ENCODE data around the gene NEDD4L. TPM values are rescaled to one million over a fixed set of nuclear protein-coding genes. Genes with fewer than 3 reads are reported as not detected.
"Not testable (repeated sequence)": the region's sequence is repeated elsewhere in the genome, so short reads cannot be mapped to it uniquely, and the experiment has no call there.

Gene NEDD4L
- total RNA-seq, 1 experiment from 2014 or later = 39.1 TPM

GRCh38 chr18:58253318-58253717, 209.3 kb downstream of the NEDD4L start:
- in situ Hi-C loops (cut with HindIII; ENCODE audit: low pct_unique_long_range_greater_than_20kb, low sequenced_read_pairs) = no loop called here
- DNase-seq (ENCODE audit: low read depth) = no peak

DNA sequence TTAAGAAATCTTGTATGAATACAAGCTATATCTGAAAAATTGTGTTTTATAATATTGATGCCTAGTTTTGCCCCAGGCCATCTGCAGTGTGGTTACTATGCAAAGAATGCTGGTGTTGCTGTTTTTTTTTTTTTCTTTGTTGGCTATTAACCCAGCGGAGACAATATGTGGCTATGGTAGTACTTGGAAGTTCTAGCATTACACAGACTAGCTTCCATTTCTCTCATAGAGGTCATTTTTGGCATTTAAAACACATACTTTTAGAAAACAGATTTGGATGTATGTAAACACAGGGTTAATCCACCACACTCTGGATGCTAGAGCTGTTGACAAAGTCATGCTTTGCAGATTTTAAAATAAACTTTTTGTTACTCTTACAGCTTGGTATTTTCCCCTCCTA, 209.8 kb downstream of the NEDD4L start:
- in situ Hi-C loops (cut with HindIII; ENCODE audit: low pct_unique_long_range_greater_than_20kb, low sequenced_read_pairs) = no loop called here
- DNase-seq (ENCODE audit: low read depth) = no peak

DNA sequence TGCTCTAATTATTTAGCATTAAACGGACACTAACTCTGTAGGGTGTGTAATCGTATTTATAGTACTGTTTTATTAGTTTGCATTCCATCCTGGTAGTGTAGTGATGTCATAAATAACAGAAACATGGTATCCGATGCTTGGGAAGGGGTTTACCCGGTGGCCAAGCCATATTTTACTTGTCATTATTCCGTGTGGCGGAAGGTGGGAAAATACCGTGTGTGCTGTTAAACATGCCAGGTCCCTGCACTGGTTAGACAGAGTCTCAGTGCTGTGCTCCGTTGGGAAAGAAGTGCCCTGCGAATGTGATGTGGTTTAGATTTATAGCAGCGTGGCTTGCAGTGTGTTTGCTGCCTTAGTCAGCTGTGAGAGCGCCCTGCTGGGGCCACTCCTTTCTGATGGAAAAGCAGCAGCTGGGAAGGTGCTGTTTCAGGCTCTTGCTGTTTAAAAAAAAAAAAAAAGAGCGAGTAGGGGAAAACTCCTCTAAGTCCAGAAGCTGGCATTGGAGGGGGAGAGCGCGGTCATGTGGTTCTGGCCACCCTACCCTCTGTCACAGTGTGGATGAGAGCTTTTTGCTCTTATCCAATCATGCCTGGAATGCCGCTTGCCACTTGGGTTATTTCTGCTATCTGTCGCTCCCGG, 211.0 kb downstream of the NEDD4L start:
- in situ Hi-C loops (cut with HindIII; ENCODE audit: low pct_unique_long_range_greater_than_20kb, low sequenced_read_pairs) = no loop called here
- DNase-seq (ENCODE audit: low read depth) = peak; percentile 45

GRCh38 chr18:58255701-58256311, 211.8 kb downstream of the NEDD4L start:
- in situ Hi-C loops (cut with HindIII; ENCODE audit: low pct_unique_long_range_greater_than_20kb, low sequenced_read_pairs) = no loop called here
- DNase-seq (ENCODE audit: low read depth) = no peak

DNA sequence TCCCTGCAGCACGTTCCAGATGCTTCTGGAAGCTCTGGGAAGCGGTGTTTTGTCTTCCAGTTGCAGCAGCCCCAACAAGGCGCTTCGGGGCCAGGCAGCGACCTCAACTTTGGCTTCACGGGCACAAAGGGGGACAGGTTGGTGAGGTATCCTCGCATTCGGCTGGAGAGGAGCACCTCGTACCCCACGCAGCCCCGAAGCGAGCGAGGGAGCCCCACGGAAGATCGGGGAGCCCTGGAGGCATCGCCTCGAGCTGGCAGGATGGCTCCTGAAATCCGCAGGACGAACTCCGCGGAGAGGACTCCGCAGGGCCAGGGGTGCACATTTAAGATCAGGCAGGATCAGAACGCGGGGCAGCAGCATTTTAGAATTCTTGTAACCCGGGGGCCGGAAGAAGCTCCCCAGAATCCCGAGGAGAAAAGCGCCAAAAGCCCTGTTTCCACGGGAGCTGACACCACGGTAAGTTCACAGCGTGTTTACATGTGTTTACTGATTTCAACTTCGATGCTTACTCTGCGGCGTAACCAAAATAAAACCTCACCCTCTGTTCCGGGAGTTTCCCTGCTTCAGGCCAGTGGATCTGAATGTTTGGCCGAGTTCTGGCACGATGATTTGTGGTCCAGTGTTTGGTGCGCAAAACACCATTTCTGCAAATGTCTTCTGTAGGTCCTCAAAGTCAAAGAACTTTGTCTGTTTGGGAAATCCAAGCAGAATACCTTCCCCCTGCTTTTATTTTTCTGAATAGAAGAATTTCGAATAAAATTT, 212.5 kb downstream of the NEDD4L start:
- in situ Hi-C loops (cut with HindIII; ENCODE audit: low pct_unique_long_range_greater_than_20kb, low sequenced_read_pairs) = no loop called here
- no peak for DNase-seq (ENCODE audit: low read depth)

- in situ Hi-C loops (cut with HindIII; ENCODE audit: low pct_unique_long_range_greater_than_20kb, low sequenced_read_pairs) = no loop called here
- peak; percentile 56 for DNase-seq (ENCODE audit: low read depth)
These were observed 213.4 kb downstream of the NEDD4L start for GRCh38 chr18:58257461-58257860.

DNA sequence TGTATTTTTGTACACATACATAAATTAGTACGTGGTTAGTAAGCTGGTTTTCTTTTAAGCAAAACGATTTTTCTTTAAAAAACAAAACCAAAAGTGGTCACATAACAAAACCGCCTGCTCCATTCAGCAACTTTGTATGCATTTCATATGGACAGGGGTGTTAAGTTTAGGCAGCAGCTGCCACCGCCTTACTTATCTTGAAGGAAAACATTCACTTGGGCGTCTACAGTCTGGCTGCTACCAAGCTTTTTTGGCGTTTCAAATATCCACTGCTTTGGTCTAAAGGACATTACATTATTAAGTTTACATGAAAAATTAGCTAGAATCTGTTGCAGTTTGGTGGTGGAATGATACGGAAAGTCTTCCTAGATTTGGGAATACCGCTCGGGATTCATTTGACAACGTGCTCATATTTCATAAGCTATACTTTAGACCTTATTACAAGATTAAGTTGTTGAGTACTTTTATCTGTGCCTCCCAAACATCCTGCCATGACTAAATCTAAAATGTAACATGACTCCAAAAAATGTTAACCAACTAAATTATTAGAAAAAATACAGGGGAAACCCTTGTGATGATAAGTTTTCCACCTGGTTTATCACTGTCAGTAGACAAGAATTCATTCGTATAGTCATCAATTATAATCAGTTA, 214.8 kb downstream of the NEDD4L start:
- DNase-seq (ENCODE audit: low read depth) = no peak

DNA sequence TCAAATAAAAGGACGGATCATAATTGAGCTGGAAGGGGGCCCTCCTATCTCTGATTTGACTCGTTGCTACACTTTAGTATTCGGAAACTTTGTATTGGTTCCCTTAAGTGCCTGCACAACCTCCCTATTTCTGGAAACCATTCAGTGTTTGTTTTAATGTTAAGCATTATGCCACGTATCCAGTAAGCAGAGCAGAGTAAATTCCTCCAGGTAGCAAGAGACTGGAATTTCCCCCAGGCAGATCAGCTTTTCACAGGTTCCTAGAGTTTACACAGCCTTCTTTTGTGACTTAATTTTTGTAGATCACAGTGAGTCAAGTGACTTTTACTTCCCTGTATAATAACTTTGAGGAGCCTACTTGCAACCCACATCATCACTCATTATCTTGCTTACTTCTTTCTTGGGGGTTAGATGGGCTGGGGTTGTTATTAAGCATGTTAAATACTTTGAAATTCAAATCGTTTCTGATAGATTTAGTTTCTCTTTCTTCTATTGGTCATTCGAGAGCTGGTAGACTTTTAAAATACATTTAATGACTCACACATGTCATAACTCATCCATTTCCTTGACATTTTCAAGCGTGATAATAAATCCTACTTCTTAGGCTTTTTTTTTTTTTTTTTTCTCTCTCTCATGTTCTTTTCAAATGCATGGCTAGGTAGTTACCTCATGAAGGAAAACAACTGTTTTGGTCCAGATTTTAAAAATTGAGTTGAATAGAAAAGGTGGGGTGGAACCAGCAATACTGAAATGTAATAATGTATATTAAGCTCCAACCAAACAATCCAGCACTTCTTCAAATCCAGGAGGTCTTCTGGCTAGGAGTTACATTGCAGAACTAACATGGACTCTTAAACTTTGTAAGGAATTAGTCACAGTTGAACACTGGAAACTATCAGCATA, 219.3 kb downstream of the NEDD4L start:
- in situ Hi-C loops (cut with HindIII; ENCODE audit: low pct_unique_long_range_greater_than_20kb, low sequenced_read_pairs) = no loop called here
- DNase-seq (ENCODE audit: low read depth) = peak; percentile 65

More for the DNA sequence above, 214.8 kb downstream of the NEDD4L start:
- in situ Hi-C loops (cut with HindIII; ENCODE audit: low pct_unique_long_range_greater_than_20kb, low sequenced_read_pairs) = no loop called here

GRCh38 chr18:58264075-58264474, 220.0 kb downstream of the NEDD4L start:
- in situ Hi-C loops (cut with HindIII; ENCODE audit: low pct_unique_long_range_greater_than_20kb, low sequenced_read_pairs) = no loop called here
- no peak for DNase-seq (ENCODE audit: low read depth)

GRCh38 chr18:58264840-58265239, 220.8 kb downstream of the NEDD4L start:
- no peak for DNase-seq (ENCODE audit: low read depth)
- in situ Hi-C loops (cut with HindIII; ENCODE audit: low pct_unique_long_range_greater_than_20kb, low sequenced_read_pairs) = no loop called here

DNA sequence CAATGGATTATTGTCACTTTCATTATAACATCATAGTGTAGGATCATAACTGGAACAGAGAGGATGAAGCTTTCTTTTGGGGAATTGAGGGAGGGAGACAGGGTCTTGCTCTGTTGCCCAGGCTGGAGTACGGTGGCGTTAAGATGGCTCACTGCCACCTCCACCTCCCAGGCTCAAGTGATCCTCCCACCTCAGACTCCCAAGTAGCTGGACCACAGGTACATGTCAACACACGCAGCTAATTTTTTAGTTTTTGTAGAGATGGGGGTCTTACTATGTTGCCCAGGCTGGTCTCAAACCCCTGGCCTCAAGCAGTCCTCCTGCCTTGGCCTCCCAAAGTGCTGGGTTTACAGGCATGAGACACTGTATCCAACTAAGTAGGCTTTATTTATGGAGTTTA, 221.5 kb downstream of the NEDD4L start:
- in situ Hi-C loops (cut with HindIII; ENCODE audit: low pct_unique_long_range_greater_than_20kb, low sequenced_read_pairs) = not testable (repeated sequence)

DNA sequence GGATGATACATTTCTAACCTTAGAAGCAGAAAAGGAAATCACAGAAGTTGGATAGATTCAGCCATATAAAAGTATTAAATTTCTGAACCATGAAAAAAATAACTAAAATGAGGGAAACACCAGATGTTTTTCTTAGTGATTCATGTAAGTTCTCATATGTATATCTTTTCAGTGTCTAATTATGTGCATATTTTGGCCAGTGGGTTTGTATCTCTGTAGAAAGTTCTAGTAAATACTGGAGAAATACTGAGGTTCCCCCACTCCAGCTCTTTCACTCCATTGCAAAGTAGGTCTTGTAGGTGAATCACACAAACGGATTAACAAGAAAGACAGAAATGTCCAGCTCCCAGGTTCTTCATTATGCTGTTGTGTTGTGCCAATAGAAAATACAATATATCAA, 222.3 kb downstream of the NEDD4L start:
- in situ Hi-C loops (cut with HindIII; ENCODE audit: low pct_unique_long_range_greater_than_20kb, low sequenced_read_pairs) = no loop called here
- no peak for DNase-seq (ENCODE audit: low read depth)

More for the DNA sequence above, 221.5 kb downstream of the NEDD4L start:
- not testable (repeated sequence) for DNase-seq (ENCODE audit: low read depth)

DNA sequence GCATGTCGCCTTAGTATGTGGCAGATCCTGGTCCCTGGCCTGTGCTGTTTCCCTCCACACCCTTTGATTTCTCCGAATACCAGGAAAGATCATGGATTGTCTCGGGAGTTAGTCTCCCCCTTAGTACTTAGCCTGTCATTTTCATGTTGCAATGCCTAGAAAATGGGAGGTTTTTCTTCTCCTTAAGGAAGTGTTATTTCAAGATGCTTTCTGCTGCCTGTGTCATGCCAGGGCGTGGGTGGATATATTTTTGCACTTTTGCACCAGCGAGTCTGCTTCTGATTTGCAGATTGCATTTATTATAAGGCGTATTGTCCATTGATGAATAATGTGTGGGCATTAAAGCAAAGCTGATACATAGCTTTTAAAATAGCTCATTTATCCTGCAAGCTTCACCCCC, 223.5 kb downstream of the NEDD4L start:
- no peak for DNase-seq (ENCODE audit: low read depth)
- in situ Hi-C loops (cut with HindIII; ENCODE audit: low pct_unique_long_range_greater_than_20kb, low sequenced_read_pairs) = no loop called here

GRCh38 chr18:58268849-58269248, 224.8 kb downstream of the NEDD4L start:
- DNase-seq (ENCODE audit: low read depth) = peak; percentile 46
- in situ Hi-C loops (cut with HindIII; ENCODE audit: low pct_unique_long_range_greater_than_20kb, low sequenced_read_pairs) = no loop called here

GRCh38 chr18:58269931-58270330, 225.9 kb downstream of the NEDD4L start:
- in situ Hi-C loops (cut with HindIII; ENCODE audit: low pct_unique_long_range_greater_than_20kb, low sequenced_read_pairs) = no loop called here
- peak; percentile 30 for DNase-seq (ENCODE audit: low read depth)

DNA sequence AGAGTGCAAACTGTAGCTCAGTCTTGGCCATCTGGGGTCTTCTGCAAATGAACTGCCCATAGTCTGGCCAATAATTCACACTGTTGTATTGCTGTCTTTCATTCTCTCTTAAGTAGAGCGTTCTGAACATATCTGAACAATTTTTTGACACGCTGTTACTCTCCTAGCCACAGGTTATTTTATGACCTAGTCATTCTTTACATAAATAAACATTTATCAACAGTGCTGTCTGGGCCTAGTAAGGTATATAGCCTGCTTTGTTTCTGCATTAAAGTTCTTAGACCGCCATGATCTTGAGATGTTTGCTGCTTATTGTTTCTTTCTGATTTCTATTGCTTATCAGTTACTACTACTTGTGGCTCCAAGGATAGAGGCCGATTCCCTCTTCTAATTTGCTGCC, 226.4 kb downstream of the NEDD4L start:
- in situ Hi-C loops (cut with HindIII; ENCODE audit: low pct_unique_long_range_greater_than_20kb, low sequenced_read_pairs) = no loop called here
- no peak for DNase-seq (ENCODE audit: low read depth)

- in situ Hi-C loops (cut with HindIII; ENCODE audit: low pct_unique_long_range_greater_than_20kb, low sequenced_read_pairs) = no loop called here
- no peak for DNase-seq (ENCODE audit: low read depth)
These were observed 227.7 kb downstream of the NEDD4L start for GRCh38 chr18:58271770-58272169.

- no peak for DNase-seq (ENCODE audit: low read depth)
- in situ Hi-C loops (cut with HindIII; ENCODE audit: low pct_unique_long_range_greater_than_20kb, low sequenced_read_pairs) = no loop called here
These were observed 228.2 kb downstream of the NEDD4L start for GRCh38 chr18:58272209-58272608.

Measured in Caki2 (cell line).